Measurements from ENCODE around the gene NRG2. TPM values are rescaled to one million over a fixed set of nuclear protein-coding genes. Genes with fewer than 3 reads are reported as not detected.

Gene NRG2
- polyA plus RNA-seq, 3 donors: 0.01 TPM; not detected in 2

DNA sequence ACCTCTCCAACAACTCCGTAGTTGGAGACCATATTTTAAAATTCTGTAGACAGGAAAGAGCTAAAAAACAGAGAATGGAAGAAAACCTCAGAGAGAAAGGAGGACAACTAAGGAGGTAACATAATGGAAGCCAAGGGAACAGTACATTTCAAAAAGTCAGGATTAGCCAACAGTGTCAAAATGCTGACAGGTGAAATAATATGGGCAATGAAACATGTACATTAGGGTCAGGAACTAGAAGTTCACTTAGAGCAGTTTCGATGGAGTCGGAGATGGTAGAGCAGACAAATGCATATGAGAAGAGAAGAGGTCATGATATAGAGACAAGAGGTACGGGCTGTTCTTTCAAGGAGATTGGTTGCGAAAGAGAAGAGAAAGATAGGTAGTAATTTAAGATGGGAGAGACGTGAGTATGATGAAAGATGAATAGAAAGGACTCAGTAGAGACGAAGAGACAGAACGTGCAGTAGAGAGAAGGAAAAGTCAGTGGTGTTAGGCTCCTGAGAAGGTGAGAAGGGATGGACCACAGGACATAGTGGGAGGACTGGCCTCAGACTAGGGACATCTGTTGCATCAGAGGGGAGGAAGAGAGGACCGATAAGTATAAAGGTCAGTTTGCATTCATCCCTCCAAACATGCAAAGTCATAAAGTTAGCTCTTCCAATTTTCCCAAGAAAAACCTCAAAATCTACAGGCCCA lies 25.6 kb downstream of the NRG2 start:
- H3K9me3 Mint-ChIP-seq: no peaks in the 10 kb centered on the region
- TF ChIP-seq, protein P1, sequence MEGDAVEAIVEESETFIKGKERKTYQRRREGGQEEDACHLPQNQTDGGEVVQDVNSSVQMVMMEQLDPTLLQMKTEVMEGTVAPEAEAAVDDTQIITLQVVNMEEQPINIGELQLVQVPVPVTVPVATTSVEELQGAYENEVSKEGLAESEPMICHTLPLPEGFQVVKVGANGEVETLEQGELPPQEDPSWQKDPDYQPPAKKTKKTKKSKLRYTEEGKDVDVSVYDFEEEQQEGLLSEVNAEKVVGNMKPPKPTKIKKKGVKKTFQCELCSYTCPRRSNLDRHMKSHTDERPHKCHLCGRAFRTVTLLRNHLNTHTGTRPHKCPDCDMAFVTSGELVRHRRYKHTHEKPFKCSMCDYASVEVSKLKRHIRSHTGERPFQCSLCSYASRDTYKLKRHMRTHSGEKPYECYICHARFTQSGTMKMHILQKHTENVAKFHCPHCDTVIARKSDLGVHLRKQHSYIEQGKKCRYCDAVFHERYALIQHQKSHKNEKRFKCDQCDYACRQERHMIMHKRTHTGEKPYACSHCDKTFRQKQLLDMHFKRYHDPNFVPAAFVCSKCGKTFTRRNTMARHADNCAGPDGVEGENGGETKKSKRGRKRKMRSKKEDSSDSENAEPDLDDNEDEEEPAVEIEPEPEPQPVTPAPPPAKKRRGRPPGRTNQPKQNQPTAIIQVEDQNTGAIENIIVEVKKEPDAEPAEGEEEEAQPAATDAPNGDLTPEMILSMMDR (IDR thresholded peaks at IDR 0.05): no peak
- Histone ChIP-seq H3K36me3 (replicated peaks in 1 of 2; ENCODE audit: control insufficient read depth in 1 of 2, insufficient read depth in 2 of 2, low read length in 2 of 2) (no peaks in the 10 kb centered on the region), H3K4me3 (replicated peaks in 1 of 3; ENCODE audit: low read depth in 2 of 3, low read length in 3 of 3) (no peak overlapping the region), H3K79me2 (ENCODE audit: insufficient read depth, low read length) (no peaks in the 10 kb centered on the region), H4K20me1 (ENCODE audit: insufficient read depth, low read length) (no peaks in the 10 kb centered on the region), H3K9ac (ENCODE audit: insufficient read depth, low read length, poor library complexity, severe bottlenecking) (no peak overlapping the region), H2AFZ (ENCODE audit: insufficient read depth, low read depth, low read length, poor library complexity, severe bottlenecking) (no peak overlapping the region), H3K4me1 (ENCODE audit: control insufficient read depth in 1 of 2, insufficient read depth in 2 of 2, low read length in 2 of 2) (no peaks in the 10 kb centered on the region), H3K9me3 (replicated peaks in 1 of 2; ENCODE audit: control insufficient read depth in 1 of 2, insufficient read depth in 1 of 2, low read length in 2 of 2) (no peaks in the 10 kb centered on the region), H3K27ac (ENCODE audit: low read depth in 1 of 2, low read length in 2 of 2) (no peak overlapping the region), H3K27me3 (ENCODE audit: control insufficient read depth in 2 of 2, insufficient read depth in 2 of 2, low read length in 2 of 2) (peaks cover 16 to 31% of the 10 kb centered on the region in 2 donors), H3K4me2 (replicated peaks; ENCODE audit: extremely low read depth, low read length, poor library complexity, severe bottlenecking) (no peak overlapping the region)
- H3K27ac Mint-ChIP-seq: no peak overlapping the region
- H3K4me3 Mint-ChIP-seq: no peak overlapping the region
- H3K4me1 Mint-ChIP-seq: no peaks in the 10 kb centered on the region
- intact Hi-C loops (cut with micrococcal nuclease): no loop called here
- DNase-seq: no peak
- WGBS (ENCODE audit: insufficient coverage): 98% methylated on average over 7 of the region's 9 CpGs
- H3K36me3 Mint-ChIP-seq: no peaks in the 10 kb centered on the region
- peaks cover 2 to 12% (median 9%) of the 10 kb centered on the region in 3 donors for H3K27me3 Mint-ChIP-seq (ENCODE audit: low read depth in 3 of 3)

DNA sequence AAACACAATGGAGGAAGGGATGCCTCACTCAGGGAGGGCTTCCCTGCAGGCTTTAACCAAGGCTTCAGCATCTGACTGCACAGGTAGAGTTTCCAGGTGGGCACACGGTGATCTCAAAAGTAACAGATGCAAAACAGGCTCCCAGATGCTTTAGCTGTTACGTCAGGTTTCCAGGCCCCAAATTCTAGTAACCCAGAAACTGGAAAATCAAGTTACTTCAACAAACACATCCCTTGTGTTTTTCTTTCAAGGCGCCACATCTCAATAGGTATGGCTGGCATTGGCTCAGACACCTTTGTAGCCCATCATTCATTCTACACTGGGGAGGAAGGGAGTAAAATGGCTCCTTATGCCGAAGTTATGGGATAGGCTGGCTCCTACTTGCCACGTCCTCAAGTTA lies 27.4 kb downstream of the NRG2 start:
- H3K27me3 Mint-ChIP-seq (ENCODE audit: low read depth in 3 of 3): peaks cover 2 to 10% (median 9%) of the 10 kb centered on the region in 3 donors
- no peaks in the 10 kb centered on the region for H3K9me3 Mint-ChIP-seq
- no peak for DNase-seq
- H3K79me2 ChIP-seq (ENCODE audit: insufficient read depth, low read length): no peaks in the 10 kb centered on the region
- no peaks in the 10 kb centered on the region for H3K9me3 ChIP-seq (replicated peaks in 1 of 2; ENCODE audit: control insufficient read depth in 1 of 2, insufficient read depth in 1 of 2, low read length in 2 of 2)
- H3K4me3 Mint-ChIP-seq: no peak overlapping the region
- H3K27me3 ChIP-seq (ENCODE audit: control insufficient read depth in 2 of 2, insufficient read depth in 2 of 2, low read length in 2 of 2): peaks cover 3 to 31% of the 10 kb centered on the region in 2 donors
- H3K4me2 ChIP-seq (replicated peaks; ENCODE audit: extremely low read depth, low read length, poor library complexity, severe bottlenecking): no peak overlapping the region
- no peak overlapping the region for H3K27ac ChIP-seq (ENCODE audit: low read depth in 1 of 2, low read length in 2 of 2)
- H3K36me3 Mint-ChIP-seq: no peaks in the 10 kb centered on the region
- H3K4me1 Mint-ChIP-seq: no peaks in the 10 kb centered on the region
- TF ChIP-seq, protein P1 (IDR thresholded peaks at IDR 0.05): no peak
- no peaks in the 10 kb centered on the region for H4K20me1 ChIP-seq (ENCODE audit: insufficient read depth, low read length)
- H3K36me3 ChIP-seq (replicated peaks in 1 of 2; ENCODE audit: control insufficient read depth in 1 of 2, insufficient read depth in 2 of 2, low read length in 2 of 2): no peaks in the 10 kb centered on the region
- 100% methylated on average over 1 of the region's 5 CpGs for WGBS (ENCODE audit: insufficient coverage)
- H3K4me1 ChIP-seq (ENCODE audit: control insufficient read depth in 1 of 2, insufficient read depth in 2 of 2, low read length in 2 of 2): no peaks in the 10 kb centered on the region
- intact Hi-C loops (cut with micrococcal nuclease): no loop called here
- no peak overlapping the region for H3K9ac ChIP-seq (ENCODE audit: insufficient read depth, low read length, poor library complexity, severe bottlenecking)
- no peak overlapping the region for H2AFZ ChIP-seq (ENCODE audit: insufficient read depth, low read depth, low read length, poor library complexity, severe bottlenecking)
- no peak overlapping the region for H3K27ac Mint-ChIP-seq
- no peak overlapping the region for H3K4me3 ChIP-seq (replicated peaks in 1 of 3; ENCODE audit: low read depth in 2 of 3, low read length in 3 of 3)
